ENCODE results near the gene FUT7. TPM values are rescaled to one million over a fixed set of nuclear protein-coding genes. Genes with fewer than 3 reads are reported as not detected.

The FUT7 gene
- total and polyA plus RNA-seq, 2 of the 13 experiments (the other 11 are each of a cell fraction or from before 2014, with no cell fraction given) = 0.05 TPM; not detected in 1

GRCh38 chr9:136990242-136990911 lies 41.5 kb downstream of the FUT7 start (continued):
- TF ChIP-seq, protein P1, sequence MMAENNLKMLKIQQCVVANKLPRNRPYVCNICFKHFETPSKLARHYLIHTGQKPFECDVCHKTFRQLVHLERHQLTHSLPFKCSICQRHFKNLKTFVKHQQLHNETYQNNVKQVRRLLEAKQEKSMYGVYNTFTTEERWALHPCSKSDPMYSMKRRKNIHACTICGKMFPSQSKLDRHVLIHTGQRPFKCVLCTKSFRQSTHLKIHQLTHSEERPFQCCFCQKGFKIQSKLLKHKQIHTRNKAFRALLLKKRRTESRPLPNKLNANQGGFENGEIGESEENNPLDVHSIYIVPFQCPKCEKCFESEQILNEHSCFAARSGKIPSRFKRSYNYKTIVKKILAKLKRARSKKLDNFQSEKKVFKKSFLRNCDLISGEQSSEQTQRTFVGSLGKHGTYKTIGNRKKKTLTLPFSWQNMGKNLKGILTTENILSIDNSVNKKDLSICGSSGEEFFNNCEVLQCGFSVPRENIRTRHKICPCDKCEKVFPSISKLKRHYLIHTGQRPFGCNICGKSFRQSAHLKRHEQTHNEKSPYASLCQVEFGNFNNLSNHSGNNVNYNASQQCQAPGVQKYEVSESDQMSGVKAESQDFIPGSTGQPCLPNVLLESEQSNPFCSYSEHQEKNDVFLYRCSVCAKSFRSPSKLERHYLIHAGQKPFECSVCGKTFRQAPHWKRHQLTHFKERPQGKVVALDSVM (CRISPR knock-in tag; IDR thresholded peaks at IDR 0.05) = no peak
- no peak for TF ChIP-seq ZNF577 (CRISPR knock-in tag; IDR thresholded peaks at IDR 0.05; ENCODE audit: borderline replicate concordance, low read depth)
- no peak for TF ChIP-seq TCF12 (IDR thresholded peaks at IDR 0.05)
- no peak for TF ChIP-seq TCF12 (CRISPR knock-in tag; IDR thresholded peaks at IDR 0.05)
- TF ChIP-seq E2F5 (CRISPR knock-in tag; conservative IDR thresholded peaks at IDR 0.05) = no peak
- TF ChIP-seq, protein P2, sequence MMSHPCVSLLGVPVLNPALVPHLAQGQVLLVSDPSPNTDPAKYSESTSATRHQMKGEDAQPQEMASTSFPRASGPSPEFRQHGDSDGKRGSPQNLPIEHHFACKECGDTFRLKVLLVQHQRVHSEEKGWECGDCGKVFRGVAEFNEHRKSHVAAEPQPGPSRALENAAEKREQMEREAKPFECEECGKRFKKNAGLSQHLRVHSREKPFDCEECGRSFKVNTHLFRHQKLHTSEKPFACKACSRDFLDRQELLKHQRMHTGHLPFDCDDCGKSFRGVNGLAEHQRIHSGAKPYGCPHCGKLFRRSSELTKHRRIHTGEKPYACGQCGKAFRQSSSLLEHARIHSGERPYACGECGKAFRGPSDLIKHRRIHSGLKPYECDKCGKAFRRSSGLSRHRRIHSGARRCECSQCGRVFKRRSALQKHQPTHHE (CRISPR knock-in tag; IDR thresholded peaks at IDR 0.05; ENCODE audit: borderline replicate concordance) = no peak
- TF ChIP-seq ELF3 (CRISPR knock-in tag; IDR thresholded peaks at IDR 0.05) = no peak
- TF ChIP-seq ZNF256 (CRISPR knock-in tag; conservative IDR thresholded peaks at IDR 0.05) = no peak
- no peak for TF ChIP-seq PAXIP1 (CRISPR knock-in tag; conservative IDR thresholded peaks at IDR 0.05)
- no peak for TF ChIP-seq PHF21A (CRISPR knock-in tag; IDR thresholded peaks at IDR 0.05)
- peak; percentile 78; the same call in 1 of the 2 replicates for TF ChIP-seq ZNF24 (IDR thresholded peaks at IDR 0.05)
- TF ChIP-seq, protein P3, sequence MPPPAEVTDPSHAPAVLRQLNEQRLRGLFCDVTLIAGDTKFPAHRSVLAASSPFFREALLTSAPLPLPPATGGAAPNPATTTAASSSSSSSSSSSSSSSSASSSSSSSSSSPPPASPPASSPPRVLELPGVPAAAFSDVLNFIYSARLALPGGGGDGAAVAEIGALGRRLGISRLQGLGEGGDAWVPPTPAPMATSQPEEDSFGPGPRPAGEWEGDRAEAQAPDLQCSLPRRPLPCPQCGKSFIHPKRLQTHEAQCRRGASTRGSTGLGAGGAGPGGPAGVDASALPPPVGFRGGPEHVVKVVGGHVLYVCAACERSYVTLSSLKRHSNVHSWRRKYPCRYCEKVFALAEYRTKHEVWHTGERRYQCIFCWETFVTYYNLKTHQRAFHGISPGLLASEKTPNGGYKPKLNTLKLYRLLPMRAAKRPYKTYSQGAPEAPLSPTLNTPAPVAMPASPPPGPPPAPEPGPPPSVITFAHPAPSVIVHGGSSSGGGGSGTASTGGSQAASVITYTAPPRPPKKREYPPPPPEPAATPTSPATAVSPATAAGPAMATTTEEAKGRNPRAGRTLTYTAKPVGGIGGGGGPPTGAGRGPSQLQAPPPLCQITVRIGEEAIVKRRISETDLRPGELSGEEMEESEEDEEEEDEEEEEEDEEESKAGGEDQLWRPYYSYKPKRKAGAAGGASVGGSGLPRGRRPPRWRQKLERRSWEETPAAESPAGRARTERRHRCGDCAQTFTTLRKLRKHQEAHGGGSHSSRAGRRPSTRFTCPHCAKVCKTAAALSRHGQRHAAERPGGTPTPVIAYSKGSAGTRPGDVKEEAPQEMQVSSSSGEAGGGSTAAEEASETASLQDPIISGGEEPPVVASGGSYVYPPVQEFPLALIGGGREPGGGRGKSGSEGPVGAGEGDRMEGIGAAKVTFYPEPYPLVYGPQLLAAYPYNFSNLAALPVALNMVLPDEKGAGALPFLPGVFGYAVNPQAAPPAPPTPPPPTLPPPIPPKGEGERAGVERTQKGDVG (CRISPR knock-in tag; IDR thresholded peaks at IDR 0.05; ENCODE audit: borderline replicate concordance) = no peak
- no peak for TF ChIP-seq BRCA1 (CRISPR knock-in tag; IDR thresholded peaks at IDR 0.05)
- no peak for TF ChIP-seq AGO2 (optimal IDR thresholded peaks at IDR 0.05; ENCODE audit: low read depth, low read length)
- TF ChIP-seq FOXA1 (IDR thresholded peaks at IDR 0.05) = no peak
- 0 out of 2 replicates have a peak, but pooled peaks have one; percentile 16 for TF ChIP-seq FOXA1 (CRISPR knock-in tag; IDR thresholded peaks at IDR 0.05)
